Body of pancreas (tissue), 4 donors: ENCODE data around the gene KIAA0232. TPM values are rescaled to one million over a fixed set of nuclear protein-coding genes. Genes with fewer than 3 reads are reported as not detected.

ENCODE experiments used
- ATAC-seq: fragments of 150-250 bp; one replicate; pipeline ENCODE4 v1.9.1; 2016
- DNase-seq, 4 donors: peaks; one replicate each; pipeline ENCODE4 v3.0.0-alpha.2; 2019
- H3K27ac ChIP-seq, 4 donors: fragments of 200-600 bp; sonication (generic); 1 replicate in 3 of 4; 2 replicates in 1 of 4; pipeline versions ENCODE4 v1.5.1 to v1.6.1; 2016 to 2019; ENCODE audit warnings: mild to moderate bottlenecking in 1 of 4, mixed read lengths in 1 of 4, moderate library complexity in 1 of 4
- H3K27me3 ChIP-seq, 2 donors: fragments of 200-600 bp; sonication (generic); one replicate each; pipeline ENCODE4 v1.6.0; 2016; ENCODE audit warnings: mild to moderate bottlenecking in 1 of 2
- H3K36me3 ChIP-seq, 2 donors: fragments of 200-600 bp; sonication (generic); replicated peaks in 1 of 2; 2 replicates each; pipeline ENCODE4 v1.5.1; 2016; ENCODE audit warnings: low read depth in 2 of 2; ENCODE audit not compliant: insufficient read depth in 1 of 2
- H3K4me1 ChIP-seq: fragments of 200-600 bp; sonication (generic); one replicate; pipeline ENCODE4 v1.6.0; 2016
- H3K4me3 ChIP-seq, 2 donors: fragments of 200-600 bp; sonication (generic); 1 replicate in 1 of 2; 2 replicates in 1 of 2; pipeline ENCODE4 v1.5.1; 2016 to 2019
- H3K9me3 ChIP-seq, 3 donors: fragments of 200-600 bp; sonication (generic); 1 replicate in 2 of 3; 2 replicates in 1 of 3; pipeline ENCODE4 v1.5.1; 2016
- CTCF ChIP-seq, 7 experiments: fragments of 450-650 bp in 4 of 7; fragments of 200-600 bp in 3 of 7; sonication (generic) in 3 of 7; IDR thresholded peaks; one replicate each; pipeline ENCODE4 v1.5.1; 2016 to 2019; ENCODE audit warnings: antibody characterized with exemption in 7 of 7
- POLR2A ChIP-seq, 3 donors: fragments of 450-650 bp; IDR thresholded peaks; one replicate each; pipeline ENCODE4 v1.6.1; 2016; ENCODE audit warnings: antibody characterized with exemption in 3 of 3, mild to moderate bottlenecking in 2 of 3
- WGBS, 2 donors: methylation state at CpG; one replicate each; pipeline ENCODE4 v1.1.5; 2017; 5-methylcytosine and 5-hydroxymethylcytosine counted together
- intact Hi-C: fragments of 100-400 bp; cut with DNase I; formaldehyde crosslinking; loops from one replicate; pipeline ENCODE4 v1.15.1; 2023
- total RNA-seq, 2 donors: library from RNA; depleted of rRNA; stranded (reverse); fragments of >200 nt; gene quantifications; one replicate each; pipeline ENCODE4 v1.1.0, GENCODE V29; 2016

KIAA0232 gene
- total RNA-seq, 2 donors from 2014 or later: 9.6 to 15.0 TPM

- H3K36me3 ChIP-seq: no peaks in the 10 kb centered on the region
- no peak for TF ChIP-seq POLR2A (IDR thresholded peaks at IDR 0.05)
- no peak for TF ChIP-seq CTCF (IDR thresholded peaks at IDR 0.05)
- intact Hi-C loops: no loop called here
- H3K27me3 ChIP-seq: no peaks in the 10 kb centered on the region
- H3K9me3 ChIP-seq: no peaks in the 10 kb centered on the region
- 67 to 68% methylated on average over 11 to 15 of the region's 15 CpGs for WGBS, 2 donors
- DNase-seq (no peak), ATAC-seq (no peak)
- no peak overlapping the region for H3K4me3 ChIP-seq
- no peak overlapping the region for H3K27ac ChIP-seq
- H3K4me1 ChIP-seq: peaks cover 14% of the 10 kb centered on the region
Measured at GRCh38 chr4:6777636-6778281, 4.8 kb upstream of the KIAA0232 start.

- intact Hi-C loops: no loop called here
- Histone ChIP-seq H3K27ac (no peak overlapping the region), H3K4me1 (peaks cover 14% of the 10 kb centered on the region), H3K36me3 (no peaks in the 10 kb centered on the region), H3K4me3 (no peak overlapping the region), H3K27me3 (no peaks in the 10 kb centered on the region), H3K9me3 (no peaks in the 10 kb centered on the region)
- no peak for TF ChIP-seq POLR2A (IDR thresholded peaks at IDR 0.05)
- TF ChIP-seq CTCF (IDR thresholded peaks at IDR 0.05): no peak
- ATAC-seq (no peak), DNase-seq (no peak)
- WGBS, 2 donors: 89 to 90% methylated on average over 5 of the region's 5 CpGs
Measured at GRCh38 chr4:6778435-6778834, 4.1 kb upstream of the KIAA0232 start.

DNA sequence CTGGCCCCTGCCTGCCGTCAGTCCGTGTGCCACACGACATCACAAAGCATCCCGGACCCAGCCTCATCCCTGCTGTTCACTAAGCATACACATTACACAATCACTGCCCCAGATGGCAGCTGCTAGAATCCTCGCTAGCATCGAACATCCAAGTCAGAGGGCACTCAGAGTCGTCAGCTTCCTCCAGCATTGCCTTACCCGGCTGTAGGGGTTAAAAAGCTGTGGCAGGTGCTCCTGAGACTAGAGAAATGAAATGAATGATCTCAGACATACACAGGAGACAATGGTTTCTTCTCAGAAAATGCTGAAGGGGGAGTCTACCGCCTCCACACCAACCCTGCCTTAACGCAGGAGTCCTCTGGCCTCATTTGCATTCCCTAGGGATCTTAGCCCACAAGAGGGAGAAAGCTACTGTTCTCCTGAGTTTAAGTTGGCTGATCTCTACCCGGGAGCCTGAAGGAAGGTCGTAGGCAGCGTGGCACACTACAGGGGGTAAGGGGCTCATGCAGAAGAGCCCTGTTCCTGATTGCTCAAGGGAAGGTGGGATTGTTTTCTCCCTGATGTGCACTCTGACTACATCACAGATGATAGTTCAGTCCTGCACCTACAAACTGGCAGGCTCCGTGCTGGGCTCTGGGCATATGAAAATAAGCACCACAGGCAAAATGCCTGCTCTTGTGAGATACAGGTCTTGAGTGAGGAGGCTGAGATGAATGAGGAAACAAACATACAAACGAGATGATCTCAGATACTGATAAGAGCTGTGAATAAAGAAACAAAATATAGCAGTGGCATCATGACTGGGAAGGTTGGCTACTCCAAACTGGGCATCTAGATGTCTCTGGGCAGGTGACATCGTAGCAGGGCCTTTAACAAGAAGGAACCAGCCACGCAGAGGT is 2.6 kb upstream of the KIAA0232 start:
- H3K4me1 ChIP-seq: peaks cover 18% of the 10 kb centered on the region
- H3K4me3 ChIP-seq: no peak overlapping the region
- intact Hi-C loops: no loop called here
- H3K27ac ChIP-seq: no peak overlapping the region
- DNase-seq (peak in 1 of 4 donors; percentile 19), ATAC-seq (no peak)
- no peaks in the 10 kb centered on the region for H3K27me3 ChIP-seq
- H3K36me3 ChIP-seq: no peaks in the 10 kb centered on the region
- 66% methylated on average over 17 of the region's 17 CpGs for WGBS, 2 donors
- TF ChIP-seq POLR2A (IDR thresholded peaks at IDR 0.05) (no peak), CTCF (IDR thresholded peaks at IDR 0.05) (no peak)
- H3K9me3 ChIP-seq: no peaks in the 10 kb centered on the region

DNA sequence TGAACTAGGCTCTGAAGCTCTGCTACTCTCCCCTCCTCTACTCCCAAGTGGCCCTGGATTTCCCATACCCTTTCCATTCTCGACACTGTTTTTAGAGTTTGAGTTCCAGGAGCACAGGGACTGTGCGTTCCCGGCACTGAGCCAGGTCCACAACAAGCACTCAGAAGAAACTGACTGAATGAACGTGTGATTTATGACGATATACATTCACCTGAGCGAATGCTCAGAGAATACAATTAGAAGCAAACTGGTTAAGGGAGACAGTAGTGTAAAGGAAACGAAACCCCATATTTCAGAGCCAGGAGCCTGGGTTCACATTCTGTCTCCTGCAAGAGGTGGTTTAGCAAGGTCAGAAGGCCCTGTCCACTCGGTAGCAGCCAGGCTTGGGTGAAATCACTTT is 1.4 kb upstream of the KIAA0232 start:
- Histone ChIP-seq H3K4me3 (no peak overlapping the region), H3K9me3 (no peaks in the 10 kb centered on the region), H3K27me3 (no peaks in the 10 kb centered on the region), H3K36me3 (no peaks in the 10 kb centered on the region), H3K4me1 (peaks cover 25% of the 10 kb centered on the region), H3K27ac (no peak overlapping the region)
- DNase-seq (no peak), ATAC-seq (no peak)
- intact Hi-C loops: no loop called here
- WGBS, 2 donors: 77 to 85% methylated on average over 8 of the region's 8 CpGs
- no peak for TF ChIP-seq POLR2A (IDR thresholded peaks at IDR 0.05)
- no peak for TF ChIP-seq CTCF (IDR thresholded peaks at IDR 0.05)
